ENCODE measurements around the gene FER.
"Not testable (repeated sequence)": the region's sequence is repeated elsewhere in the genome, so short reads cannot be mapped to it uniquely, and the experiment has no call there.

The FER gene

DNA sequence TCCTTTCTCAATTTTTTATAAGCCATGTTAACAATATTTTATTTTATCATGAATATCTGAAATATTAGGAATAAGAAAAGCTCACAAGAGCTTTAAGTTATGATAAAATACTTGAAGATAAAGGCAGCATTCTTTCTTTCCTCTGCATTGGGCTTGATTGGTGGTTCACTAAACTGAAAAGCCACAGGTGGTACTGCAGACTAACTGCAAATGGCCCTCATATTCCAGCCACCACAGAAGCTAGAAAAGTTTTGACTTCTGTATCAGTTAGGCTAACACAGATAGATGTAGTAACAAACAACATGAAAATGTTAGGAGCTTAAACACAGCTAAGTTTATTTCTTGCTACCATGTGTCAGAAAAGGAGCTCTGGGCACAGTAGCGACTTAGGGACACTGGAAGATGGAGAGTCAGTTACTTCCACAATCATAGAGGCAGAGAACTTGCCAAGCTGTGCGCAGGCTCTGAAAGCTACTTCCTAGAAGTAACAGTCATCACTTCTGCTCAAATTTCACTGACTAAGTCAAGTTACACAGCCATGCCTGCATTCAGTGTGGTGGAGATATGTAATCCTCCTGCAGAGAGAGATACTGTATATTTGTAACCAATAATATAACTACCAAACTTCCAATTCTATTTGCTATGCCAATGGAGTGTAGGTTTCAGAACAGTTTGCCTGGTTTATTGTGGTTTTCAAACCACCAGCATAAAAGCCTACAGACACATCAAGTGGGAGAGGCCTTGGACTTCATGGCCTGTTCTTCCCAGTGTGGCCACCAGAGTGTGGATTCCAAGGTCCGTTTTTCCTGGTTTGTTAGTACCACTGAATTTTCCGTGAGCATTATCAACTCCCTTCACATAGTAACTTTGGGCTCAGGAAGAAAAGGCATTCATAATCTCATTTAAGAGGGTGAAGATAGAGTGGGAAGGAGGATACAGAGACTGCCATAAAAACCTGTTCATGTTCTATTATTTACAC, 393.8 kb downstream of the FER start:
- no peak overlapping the region for H3K4me3 ChIP-seq (ENCODE audit: low read length)
- no peak for DNase-seq (ENCODE audit: low read depth, low spot score)

DNA sequence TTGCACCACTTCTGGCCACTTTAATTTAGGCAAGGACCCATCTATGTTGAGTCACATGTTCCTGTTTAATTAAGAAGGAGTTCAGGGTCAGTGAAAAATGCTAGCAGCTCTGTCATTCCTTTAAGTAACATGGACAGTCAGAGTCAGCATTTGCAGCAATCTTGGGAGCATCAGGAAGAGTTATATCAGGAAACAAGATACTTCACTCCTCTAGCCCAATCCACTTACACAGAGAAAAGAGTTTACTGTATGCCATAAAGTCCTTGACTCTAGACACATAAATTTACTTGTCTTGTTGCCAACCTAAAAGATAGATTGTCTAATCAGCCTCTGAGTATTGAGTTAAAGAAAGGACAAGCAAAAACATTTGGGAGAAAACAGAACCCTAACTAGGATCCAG, 395.3 kb downstream of the FER start:
- H3K4me3 ChIP-seq (ENCODE audit: low read length): no peak overlapping the region
- no peak for DNase-seq (ENCODE audit: low read depth, low spot score)

DNA sequence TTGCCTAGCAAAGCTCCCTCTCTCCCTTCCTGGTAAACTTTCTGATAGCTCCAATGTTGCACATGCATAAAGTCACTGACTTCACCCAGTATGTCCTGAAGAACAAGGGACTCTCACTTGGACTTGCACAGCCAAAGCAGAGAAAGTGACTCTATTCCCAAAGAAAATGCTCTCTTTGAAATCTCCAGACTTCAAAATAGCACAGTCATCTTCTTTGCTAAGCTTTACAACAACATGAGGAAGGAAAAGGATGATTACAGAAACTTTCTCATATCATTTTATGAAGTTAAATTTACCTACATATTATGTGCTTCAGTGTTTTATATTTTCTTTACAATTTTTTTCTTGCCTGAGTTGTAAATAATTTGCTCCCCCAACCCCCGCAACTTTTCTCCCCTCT, 397.4 kb downstream of the FER start:
- DNase-seq (ENCODE audit: low read depth, low spot score): no peak
- H3K4me3 ChIP-seq (ENCODE audit: low read length): no peak overlapping the region

DNA sequence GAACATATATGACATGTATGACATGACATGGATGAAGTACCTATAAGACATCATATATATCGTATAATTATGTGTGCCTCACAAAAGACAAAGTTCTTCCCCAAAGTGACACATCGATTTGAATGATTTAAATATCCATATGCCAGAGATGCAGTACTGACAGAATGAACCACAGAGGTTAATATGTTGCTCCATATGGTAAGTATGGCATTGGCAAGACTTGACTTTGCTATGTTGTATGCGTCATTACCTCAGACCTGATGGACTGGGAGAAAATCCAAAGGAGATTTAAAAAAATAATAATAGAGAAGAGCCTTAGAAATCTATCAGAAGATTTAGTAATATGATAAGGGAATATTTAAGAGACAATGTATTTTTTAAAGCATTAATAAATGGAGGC, 398.9 kb downstream of the FER start:
- DNase-seq (ENCODE audit: low read depth, low spot score): no peak
- no peak overlapping the region for H3K4me3 ChIP-seq (ENCODE audit: low read length)

DNA sequence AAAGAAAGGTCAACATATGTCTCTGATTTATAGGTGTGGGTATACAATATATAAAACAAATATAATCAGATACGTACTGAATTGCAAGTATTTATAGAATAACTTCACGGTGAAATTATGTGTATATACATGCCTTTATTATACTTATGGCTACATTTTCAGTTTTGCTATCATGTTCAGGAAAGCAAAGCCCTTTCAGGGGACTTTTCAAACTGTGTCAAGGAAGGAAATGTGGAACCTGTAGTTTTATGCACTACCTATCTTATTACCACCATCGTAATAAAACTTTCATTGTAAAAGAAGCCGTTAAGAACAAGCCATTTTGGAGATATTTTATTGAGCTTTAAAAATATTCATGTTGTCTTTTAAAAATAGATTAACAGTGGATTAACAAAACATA, 404.9 kb downstream of the FER start:
- no peak overlapping the region for H3K4me3 ChIP-seq (ENCODE audit: low read length)
- DNase-seq (ENCODE audit: low read depth, low spot score): no peak

DNA sequence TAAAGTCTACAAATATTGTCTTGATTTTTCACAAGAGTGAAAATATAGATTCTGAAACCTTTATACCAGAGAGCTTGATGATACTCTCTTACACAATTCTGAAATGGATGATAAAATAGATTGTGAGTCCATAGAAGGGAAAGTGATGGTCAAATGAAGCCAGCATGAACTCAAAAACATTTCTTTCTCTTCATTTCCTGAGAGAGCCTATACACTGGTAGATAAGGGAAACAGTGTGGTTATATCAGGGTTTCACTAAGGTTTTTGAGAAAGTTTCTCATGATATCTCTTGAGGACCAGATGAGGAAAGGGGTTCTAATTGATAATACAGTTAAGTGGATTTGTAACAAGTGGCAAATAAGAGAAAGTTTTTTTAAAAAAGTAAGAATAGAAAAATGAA, 407.9 kb downstream of the FER start:
- DNase-seq (ENCODE audit: low read depth, low spot score): no peak
- H3K4me3 ChIP-seq (ENCODE audit: low read length): no peak overlapping the region

DNA sequence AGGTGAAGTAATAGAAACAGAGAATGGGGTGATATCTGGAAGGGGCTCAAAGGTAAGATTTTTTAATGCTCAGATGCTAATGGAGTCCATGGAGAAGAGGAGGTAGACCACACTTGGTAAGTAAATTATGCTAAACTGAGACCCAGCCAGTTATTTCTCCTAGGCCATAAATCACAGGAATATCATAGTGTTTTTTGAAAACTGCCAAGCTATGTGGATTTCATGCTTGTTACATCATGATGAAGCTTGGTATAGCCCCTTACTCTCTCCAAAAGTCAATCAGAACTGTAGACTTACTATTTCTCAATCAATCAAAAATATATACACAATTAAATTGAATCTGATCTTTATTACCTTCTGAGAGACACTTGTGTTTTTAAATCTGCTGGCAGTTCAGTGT, 409.2 kb downstream of the FER start:
- DNase-seq (ENCODE audit: low read depth, low spot score): no peak
- H3K4me3 ChIP-seq (ENCODE audit: low read length): no peak overlapping the region

DNA sequence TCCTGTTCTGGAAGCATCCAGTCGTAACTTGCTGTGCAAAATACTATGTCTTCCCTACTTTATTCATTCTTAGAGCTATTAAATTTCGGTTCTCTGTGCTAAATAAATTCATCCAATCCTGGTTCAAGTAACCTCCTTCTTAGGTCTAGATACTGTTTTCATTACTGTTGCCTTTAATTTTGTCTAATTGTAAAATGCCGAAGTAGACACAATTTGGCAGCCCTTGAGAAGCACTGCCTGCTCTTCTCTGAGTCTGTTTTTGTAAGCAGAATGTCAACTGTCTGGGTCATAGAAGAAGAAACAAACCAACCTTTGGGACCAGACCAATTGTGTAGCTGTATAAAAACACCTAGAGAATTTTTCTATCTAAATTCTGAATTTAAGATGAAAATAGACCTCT, 412.8 kb downstream of the FER start:
- no peak for DNase-seq (ENCODE audit: low read depth, low spot score)
- no peak overlapping the region for H3K4me3 ChIP-seq (ENCODE audit: low read length)

DNA sequence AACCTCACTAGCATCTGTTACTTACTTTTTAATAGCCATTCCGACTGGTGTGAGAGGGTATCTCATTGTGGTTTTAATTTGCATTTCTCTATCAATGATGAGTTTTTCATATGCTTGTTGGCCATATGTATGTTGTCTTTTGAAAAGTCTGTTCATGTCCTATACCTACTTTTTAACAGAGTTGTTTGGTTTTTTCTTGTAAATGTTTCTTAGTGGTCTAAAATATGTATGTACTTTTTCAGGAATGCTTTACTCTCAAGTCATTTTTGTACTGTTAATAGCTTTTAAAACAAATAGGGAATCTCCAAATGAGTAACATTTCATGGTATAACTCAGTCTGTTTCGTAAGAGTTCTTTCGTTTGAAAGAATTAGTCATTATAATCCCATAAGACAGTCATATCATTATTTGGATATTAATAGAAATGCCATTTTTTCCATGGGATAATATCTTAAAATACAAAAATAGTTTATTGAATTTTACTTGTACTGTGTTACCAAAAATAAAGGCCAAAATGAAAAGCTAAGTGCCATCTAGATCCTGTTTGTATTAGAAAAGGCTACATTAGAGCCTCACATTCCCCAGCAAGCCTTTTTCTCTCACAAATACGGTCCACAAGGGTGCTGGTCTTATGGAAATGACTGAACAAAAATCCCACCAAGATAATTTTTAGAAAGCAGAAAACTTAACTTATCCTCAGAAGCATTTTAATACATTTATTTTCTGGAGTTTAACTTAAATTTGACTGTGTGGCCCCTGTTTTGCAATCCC, 414.4 kb downstream of the FER start:
- no peak overlapping the region for H3K4me3 ChIP-seq (ENCODE audit: low read length)

DNA sequence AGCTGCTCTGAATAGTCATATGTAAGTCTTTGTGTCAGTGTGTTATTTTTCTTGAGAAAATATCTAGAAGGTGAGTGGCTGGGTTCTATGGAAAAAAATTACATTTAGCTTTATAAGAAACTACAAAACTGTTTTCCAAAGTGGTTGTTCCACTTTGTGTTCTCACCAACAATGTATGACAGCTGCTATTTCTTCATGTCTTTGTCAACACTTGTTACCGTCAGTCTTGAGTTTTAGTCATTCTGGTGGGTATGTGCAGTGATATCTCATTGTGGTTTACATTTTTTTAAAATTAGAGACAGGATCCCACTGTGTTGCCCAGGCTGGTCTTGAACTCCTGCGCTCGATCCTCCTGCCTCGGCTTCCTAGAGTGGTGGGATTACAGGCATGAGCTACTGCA, 415.6 kb downstream of the FER start:
- no peak overlapping the region for H3K4me3 ChIP-seq (ENCODE audit: low read length)
- DNase-seq (ENCODE audit: low read depth, low spot score): no peak

More for the DNA sequence above, 414.4 kb downstream of the FER start:
- DNase-seq (ENCODE audit: low read depth, low spot score): no peak

DNA sequence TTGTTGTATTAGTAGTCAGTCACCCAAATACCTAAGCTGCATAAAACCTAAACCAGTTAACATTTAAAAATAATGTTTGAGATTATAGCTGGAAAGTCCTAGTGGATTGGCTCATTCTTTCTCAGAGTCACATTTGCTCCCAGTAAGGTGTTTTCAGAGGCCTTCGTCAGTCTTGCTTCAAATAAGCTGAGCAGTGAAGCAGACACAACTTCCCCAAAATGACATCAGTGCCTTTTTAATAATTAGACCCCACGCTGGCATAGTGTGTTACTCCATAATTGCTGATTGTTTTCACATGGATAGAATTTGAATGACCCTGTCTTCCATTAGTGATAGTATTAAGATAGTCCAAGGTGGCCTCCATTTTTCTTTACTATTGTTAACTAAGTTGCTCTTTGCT, 416.3 kb downstream of the FER start:
- DNase-seq (ENCODE audit: low read depth, low spot score): no peak
- H3K4me3 ChIP-seq (ENCODE audit: low read length): no peak overlapping the region

DNA sequence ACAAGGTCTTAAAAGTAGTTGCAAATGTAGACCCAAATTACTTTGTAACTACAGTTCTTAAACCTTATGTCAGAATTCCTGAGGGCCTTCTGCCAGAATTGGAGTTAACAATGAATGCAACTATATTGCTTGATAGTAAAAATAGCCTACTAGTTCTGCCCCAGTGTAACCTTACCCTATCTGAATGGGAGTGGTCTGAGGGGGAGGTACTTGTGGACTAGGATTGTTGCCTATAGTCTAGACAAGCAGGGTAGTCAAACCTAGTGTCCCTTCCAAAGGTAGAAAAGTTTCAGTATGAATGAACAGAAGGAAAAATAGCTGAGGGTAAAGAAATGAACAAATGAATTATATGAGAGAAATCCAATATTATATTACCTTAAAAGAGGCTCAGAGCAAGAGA, 419.9 kb downstream of the FER start:
- no peak overlapping the region for H3K4me3 ChIP-seq (ENCODE audit: low read length)
- DNase-seq (ENCODE audit: low read depth, low spot score): no peak

DNA sequence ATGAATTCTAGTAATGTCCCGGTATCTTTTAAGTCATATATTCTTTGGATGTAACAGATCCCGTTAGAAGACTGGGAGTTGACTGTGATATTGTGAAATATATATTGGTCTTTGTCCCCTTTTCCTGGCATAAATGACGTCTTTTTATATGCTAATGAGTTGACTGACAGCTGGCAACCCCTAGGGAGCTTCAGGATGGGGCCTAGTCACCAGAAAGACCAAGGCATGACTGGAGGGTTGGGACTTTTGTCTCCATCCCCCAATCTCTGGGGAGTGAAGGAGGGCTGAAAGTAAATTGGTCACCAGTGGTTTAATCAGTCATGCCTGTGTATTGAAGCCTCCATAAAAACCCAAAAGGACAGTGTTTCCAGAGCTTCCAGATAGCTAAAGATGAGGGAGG, 420.5 kb downstream of the FER start:
- H3K4me3 ChIP-seq (ENCODE audit: low read length): no peak overlapping the region
- DNase-seq (ENCODE audit: low read depth, low spot score): no peak

DNA sequence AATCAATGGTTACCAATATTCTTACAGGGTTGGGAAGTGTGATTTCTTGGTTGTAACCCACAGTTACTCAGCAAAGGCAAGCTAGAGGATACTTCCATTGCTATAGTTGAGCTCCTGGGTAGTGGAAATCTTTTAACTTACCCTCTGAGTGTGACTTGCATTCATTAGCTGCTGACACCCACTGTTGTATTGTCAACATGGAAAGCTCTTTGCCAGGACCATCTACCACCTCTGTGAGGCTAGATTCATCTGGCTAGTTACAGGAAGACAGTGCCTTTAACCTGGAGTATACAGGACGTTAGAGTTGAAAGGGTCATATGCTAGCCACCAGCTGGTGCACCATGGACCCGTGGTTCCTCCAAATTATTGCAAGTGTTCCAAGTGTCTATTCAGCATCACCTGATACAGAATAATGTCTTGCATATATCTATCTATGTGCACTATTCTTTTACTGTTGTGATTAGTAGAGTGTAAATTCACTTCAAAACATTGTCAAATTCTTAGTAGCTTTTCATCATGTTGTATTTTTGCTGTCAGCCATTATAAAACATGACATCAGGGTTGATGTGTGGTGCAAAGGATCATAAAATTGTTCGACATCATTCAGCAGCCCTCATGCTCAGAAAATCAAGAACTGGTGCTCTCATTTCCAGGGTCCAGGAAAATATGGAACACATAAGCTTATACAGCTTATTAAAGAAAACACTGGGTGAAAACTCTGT, 423.1 kb downstream of the FER start:
- H3K4me3 ChIP-seq (ENCODE audit: low read length): no peak overlapping the region
- DNase-seq (ENCODE audit: low read depth, low spot score): no peak

DNA sequence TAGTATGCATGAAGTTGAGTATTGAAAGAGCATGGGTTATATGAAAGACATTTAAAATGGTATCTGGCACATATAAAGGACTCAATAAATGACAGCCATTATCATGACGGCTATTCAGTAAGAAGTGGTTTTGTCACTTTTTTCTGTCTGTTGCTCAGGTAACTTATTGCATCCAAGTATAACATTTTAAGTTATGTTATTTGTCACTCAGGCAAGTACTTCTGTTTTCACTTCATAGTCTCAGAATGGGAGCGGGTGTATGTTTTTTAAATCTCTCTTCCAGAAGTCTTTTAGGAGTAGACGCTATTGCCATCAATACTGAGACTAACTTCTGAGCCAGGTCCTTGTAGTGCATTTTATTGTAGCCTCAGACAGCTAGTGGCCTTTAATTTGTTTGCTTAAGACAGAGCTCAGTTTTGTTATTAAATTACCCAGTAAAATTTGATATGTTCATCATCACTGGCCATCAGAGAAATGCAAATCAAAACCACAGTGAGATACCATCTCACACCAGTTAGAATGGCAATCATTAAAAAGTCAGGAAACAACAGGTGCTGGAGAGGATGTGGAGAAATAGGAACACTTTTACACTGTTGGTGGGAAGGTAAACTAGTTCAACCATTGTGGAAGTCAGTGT, 423.9 kb downstream of the FER start:
- not testable (repeated sequence) for H3K4me3 ChIP-seq (ENCODE audit: low read length); DNase-seq (ENCODE audit: low read depth, low spot score)

DNA sequence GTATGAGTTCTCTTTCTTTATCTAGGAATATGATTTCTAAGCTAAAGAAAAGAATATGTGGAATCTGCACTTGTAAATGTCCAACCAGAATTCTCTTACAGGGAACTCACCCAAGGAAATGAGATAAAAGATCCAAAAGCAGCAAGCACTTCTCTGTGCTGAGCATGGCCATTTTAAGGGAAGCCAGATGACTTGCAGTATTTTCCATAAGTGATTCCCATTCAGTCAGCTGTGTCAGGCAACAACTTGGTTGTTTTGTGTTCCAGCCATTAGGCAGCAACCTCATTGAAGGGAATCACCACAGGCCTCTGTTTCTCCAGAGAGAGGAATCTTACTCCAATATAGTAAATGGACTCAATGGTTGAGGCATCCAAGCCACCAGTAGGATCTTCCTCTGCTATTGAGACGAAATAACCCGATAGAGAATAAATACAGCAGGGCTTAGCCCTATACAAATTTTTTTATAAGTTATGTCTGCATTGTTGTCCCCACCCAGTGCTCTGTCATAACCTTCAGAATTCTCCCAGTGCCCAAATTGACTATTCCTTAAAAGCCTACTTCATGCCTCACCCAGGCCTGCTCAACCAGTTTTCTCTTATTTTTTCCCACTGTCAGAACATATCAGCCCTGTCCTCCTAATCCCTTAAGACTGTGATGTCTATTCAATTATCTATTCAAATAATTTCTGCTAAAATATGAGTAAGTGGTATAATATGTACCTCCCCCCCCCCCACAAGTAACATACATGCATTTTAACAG, 425.5 kb downstream of the FER start:
- DNase-seq (ENCODE audit: low read depth, low spot score): no peak
- H3K4me3 ChIP-seq (ENCODE audit: low read length): no peak overlapping the region

DNA sequence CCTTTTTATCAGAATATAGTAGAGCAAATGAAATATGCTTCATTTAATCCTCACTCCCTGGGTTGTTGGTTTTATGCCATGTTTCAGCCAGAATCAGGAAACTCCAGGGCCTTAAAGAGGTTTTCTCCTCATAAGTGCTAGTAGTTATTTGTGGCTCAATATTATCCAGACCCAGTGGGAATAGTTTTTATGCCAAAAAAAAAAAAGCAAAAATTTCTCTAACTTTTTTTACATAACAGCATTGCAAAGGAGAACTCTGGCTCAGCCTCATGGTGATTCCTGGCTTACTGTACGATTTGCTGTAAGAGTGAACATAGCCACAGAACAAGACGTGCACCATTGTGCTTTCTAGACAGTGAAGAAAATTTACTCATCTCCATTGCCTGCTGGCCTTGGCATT, 429.5 kb downstream of the FER start:
- no peak for DNase-seq (ENCODE audit: low read depth, low spot score)
- H3K4me3 ChIP-seq (ENCODE audit: low read length): no peak overlapping the region

DNA sequence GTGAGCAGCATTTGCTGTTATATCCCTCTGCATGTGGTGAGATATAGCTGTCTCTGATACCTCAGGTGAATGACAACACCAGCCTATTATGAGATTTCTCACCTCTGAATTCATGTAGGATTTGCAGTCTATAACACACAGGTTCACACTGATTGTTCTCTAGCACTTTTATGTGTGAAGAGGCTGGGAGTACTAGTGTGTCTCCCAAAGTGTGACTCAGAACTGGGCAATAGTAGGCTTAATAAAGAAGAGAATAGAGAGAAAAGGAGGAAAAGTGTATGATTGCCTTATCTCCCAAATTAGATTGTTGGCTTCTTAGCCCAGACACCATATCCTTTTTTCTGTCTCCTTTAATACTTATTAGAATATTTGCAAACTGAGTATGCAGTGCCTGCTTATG, 430.1 kb downstream of the FER start:
- no peak for DNase-seq (ENCODE audit: low read depth, low spot score)
- no peak overlapping the region for H3K4me3 ChIP-seq (ENCODE audit: low read length)

DNA sequence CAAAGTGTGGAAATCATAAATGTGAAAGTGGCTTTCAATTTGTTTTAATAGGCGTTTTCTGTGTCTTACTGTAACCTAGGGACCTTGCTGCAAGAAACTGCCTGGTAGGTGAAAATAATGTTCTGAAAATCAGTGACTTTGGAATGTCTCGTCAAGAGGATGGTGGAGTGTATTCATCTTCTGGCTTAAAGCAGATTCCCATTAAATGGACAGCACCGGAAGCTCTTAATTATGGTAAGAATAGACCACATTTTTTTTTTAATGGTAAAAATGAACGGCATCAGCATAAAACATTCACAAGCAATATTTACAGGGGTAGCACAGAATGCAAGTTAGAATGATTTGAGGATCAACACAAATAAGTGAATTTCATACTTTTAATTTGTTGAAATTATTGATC, 433.0 kb downstream of the FER start:
- H3K4me3 ChIP-seq (ENCODE audit: low read length): no peak overlapping the region
- no peak for DNase-seq (ENCODE audit: low read depth, low spot score)
